Left renal pelvis (tissue), 4 donors: ENCODE measurements around the gene SLC25A39. TPM values are rescaled to one million over a fixed set of nuclear protein-coding genes. Genes with fewer than 3 reads are reported as not detected.
"Not testable (repeated sequence)": the region's sequence is repeated elsewhere in the genome, so short reads cannot be mapped to it uniquely, and the experiment has no call there.

ENCODE experiments used
- DNase-seq, 4 donors: peaks; one replicate each; pipeline ENCODE4 v3.0.0-alpha.2; 2013; ENCODE audit warnings: low read depth in 4 of 4, low spot score in 3 of 4
- polyA plus RNA-seq, 4 donors: library from polyadenylated mRNA; unstranded; fragments of 120-200 nt; gene quantifications; one replicate each; pipeline ENCODE4 v1.2.1, GENCODE V29; 2013; ENCODE audit not compliant: insufficient read length in 4 of 4

SLC25A39 gene
- polyA plus RNA-seq, 4 donors = 80.2 to 123 (median 106) TPM

DNA sequence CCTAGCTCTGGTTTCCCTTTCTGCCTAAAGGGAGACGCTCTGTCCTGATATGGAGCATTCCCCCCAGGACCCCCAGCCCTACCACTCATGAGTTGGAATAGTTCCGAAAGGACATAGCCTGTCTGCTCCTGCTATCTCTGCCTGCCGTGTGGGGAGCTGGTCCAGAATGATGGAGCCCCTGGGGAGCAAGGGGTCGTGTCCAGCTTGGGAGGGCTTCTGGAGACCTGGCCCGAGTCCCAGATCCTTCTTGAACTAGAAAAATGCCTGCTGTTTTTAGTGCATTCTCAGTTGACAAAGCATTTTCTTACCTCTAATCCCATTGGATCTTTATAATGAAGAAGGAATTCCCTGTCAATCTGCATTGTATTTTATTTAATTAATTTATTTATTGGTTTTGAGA lies 11.3 kb upstream of the SLC25A39 start:
- no peak for DNase-seq

DNA sequence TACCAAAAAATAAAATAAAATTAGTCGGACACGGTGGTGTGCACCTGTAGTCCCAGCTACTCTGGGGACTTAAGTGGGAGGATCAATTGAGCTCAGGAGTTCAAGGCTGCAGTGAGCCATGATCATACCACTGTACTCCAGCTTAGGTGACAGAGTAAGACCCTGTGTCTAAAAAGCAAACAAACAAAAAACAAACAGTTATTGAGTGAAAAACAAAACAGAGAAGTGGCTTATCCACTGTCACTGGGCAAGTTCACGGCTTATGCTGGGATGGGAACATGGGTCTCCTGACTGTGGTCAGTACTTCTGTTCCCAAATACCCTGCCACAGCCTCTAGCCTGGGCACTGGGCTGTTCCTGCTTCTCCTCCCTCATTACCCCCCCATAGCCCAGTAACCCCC lies 10.9 kb upstream of the SLC25A39 start:
- DNase-seq = no peak

DNA sequence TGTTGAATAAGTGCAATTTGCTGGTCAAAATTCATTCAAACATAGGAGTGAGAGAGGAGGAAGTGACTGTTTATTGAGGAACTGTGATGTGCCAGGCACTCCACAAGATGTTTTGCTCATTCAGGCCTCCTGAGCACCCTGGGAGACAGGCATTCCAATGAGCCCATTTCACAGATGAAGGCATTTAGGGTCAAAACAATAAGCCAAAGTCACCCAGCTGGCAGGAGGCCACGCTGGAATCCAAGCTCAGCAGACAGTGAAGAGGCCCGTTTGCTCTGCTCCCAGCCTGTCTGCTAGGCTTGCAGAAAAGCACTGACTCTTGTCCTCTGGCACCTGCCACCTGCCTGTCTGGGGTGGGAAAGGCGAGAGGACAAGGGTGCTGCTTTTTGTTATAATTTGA lies 10.1 kb upstream of the SLC25A39 start:
- no peak for DNase-seq

DNA sequence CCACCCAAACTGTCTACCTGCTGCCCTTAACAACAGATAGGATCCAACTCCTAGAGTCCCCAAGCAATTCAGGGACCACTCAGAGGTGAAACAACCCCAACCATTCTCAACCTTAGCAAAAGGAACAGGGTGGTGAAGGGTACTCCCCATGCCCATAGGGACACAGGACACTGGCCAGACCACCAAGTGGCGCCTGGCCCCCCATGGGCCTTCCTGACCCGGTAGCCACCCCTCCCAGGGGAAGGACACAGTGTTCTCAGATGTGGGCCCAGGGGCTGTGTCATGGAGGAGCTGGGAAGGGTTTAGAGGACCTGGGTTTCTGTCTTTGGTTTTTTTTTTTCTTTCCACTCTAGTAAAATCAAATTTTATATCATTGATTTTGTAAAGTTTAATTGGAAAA lies 9.7 kb upstream of the SLC25A39 start:
- no peak for DNase-seq

DNA sequence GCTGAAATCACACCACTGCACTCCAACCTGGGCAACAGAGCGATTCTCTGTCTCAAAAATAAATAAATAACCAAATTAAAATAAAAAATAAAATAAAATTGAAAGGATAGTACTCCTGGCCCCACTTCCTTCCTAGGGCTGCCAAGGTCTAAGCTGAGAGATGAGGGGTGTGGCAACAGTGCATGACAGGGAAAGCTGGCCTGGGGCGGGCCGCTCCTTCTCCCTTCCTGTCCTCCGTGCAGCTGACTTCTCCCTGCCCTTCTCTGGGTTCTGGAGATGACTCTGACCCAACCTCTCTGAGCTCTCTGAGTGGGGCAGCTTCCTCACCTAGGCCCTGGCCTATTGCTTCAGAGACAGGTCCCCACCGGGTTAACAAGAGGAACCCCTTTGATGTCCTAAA lies 8.7 kb upstream of the SLC25A39 start:
- no peak for DNase-seq

DNA sequence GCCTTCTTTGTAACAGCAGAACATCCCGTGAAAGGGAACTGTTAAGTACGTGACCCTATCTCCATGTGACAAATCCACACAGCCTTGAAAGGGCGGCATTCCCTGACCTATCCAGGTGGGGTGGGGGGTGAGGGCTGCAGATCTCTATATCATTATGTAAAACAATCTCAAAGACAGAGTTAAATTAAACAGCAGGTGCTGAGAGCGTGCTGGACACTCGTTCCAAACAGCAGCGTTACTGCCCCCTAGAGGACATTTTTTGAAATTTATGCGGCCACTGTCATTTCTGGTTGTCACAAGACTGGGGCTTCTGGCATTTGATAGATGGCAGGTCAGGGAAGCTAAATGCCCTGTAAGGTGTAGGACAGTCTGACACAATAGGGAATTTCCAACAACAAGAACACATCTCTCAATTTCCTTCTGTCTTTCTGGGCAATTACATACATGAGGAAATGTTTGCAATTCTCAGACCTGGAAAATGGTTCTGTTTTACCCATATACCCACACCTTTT lies 6.7 kb upstream of the SLC25A39 start:
- peak in 1 of 4 donors; percentile 65 for DNase-seq

DNA sequence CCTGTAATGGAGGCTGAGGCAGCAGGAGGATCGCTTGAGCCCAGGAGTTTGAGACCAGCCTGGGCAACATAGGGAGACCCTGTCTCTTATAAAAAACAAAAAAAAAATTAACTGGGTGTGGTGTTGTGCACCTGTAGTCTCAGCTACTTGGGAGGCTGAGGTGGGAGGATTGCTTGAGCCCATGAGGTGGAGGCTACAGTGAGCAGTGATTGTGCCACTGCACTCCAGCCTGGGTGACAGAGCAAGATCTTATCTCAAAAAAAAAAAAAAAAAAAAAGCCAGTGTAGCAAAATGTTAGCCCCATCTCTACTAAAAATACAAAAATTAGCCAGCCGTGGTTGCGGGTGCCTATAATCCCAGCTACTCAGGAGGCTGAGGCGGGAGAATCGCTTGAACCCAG lies 5.6 kb upstream of the SLC25A39 start:
- not testable (repeated sequence) for DNase-seq

DNA sequence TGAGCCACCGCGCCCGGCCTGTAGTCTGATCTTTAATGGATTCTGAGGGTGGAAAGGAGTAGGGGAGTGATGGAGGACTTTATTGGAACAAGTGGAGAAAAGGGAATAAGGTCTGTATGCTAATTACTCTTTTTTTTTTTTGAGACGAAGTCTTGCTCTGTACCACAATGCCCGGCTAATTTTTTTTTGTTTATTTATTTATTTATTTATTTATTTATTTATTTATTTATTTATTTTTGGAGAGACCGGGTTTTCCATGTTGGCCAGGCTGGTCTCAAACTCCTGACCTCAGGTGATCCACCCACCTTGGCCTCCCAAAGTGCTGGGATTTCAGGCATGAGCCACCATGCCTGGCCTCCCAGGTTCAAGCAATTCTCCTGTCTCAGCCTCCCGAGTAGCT lies 4.9 kb upstream of the SLC25A39 start:
- not testable (repeated sequence) for DNase-seq

DNA sequence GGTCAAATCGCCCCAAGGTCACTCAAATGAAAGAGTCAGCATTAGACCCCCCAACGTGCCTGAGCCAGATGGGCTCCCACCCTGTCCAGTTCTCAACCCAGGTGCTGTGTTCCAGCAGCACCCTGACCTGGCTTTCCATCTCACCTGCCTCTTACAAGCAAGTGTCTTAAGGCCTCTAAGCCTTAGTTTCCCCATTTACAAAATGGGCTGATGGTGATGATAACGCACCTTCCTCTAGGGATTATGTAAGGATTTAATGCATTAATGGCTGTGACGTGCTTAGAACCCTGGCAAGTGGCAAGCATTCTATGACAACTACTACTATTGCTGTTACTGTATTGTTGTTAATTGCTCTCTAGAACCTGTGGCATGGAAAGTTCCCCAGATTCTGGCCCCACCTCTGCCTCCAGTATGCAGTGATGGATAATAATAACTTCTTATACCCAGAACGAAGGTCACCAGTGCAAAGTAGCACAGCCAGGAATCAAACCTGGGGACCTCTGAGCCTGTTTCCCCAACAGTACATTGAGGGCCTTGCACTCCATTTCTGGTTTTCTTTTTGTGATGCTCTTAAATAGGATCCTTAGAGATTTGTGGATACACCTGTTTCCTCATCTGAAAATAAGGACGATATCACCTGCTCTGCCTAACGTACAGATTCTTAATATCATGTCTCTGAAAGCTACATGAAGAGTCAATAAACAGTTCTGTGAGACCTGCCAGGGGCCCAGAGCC lies 3.3 kb upstream of the SLC25A39 start:
- DNase-seq = no peak

DNA sequence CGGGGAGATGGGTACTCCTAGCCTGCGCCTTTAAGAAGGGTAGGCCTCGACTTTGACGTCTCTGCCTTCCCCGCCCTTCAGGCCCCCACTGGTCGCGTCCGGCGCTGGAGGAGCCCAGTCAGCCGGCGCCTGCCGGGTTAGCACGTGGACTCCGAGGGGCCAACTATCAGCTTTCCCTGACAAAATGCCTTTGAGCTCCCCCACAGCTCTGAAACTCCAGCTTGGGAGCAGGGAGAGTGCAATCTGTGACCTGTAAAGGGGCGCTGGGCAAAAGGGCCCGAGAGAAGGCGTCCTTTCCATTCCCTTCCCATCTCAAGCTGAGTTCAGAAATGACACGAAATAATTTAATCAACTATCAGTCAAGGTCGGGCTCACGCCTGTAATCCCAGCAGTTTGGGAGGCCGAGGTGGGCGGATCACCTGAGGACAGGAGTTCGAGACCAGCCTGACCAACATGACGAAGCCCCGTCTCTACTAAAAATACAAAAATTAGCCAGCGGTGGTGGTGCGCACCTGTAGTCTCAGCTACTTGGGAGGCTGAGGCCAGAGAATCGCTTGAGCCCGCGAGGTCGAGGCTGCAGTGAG lies 2.3 kb upstream of the SLC25A39 start:
- DNase-seq = peak; percentile 81 to 96 (median 92)

DNA sequence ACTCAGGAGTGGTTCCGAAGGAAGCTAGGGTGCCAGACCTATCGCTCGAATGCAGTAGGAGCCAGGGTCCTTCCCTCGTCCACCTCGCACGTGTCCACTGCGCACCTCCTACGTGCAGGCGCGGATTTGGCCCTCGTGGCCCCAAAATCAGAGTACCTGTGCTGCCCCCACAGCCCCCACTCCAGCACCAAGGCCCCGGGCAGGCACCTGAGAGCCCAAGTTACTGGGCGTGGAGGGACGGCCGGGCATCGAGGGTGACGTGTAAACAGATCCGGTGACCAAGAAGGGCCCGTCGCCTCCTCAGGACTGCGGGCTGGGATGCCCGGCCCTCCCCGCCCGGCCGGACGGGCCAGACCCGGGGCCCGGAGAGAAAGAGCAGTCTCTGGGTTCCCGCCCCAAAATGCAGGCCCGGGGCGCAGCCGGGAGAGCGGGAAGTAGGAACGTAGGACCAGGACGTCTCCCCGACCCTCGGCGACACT lies 492 bp downstream of the SLC25A39 start:
- DNase-seq = no peak

DNA sequence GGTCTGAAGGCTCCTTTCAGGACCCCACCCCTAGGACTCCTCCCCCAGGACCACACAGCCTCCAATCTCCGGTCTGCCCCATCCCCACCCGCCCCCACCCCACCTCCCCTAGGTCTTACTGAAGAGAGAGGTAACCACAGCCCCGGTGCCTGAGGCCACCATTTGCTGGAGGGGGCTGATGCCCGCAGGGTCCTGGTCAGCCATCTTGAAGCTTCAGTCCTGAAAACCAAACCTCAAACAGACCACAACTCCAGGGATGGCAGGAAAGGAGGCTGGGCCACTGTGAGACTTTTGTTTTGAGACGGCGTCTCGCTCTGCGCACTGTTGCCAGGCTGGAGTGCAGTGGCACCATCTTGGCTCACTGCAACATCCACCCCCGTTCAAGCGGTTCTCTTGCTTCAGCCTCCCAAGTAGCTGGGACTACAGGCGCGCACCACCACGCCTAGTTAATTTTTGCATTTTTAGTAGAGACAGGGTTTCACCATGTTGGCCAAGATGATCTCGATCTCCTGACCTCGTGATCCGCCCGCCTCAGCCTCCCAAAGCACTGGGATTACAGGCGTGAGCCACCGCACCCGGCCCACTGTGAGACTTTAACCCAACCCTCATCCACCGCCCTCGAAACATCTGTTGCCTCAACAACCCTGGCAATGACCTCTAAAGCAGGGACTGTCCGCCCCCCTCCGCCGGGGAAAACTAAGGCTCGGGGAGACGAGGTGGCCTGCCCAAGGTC lies 1.1 kb downstream of the SLC25A39 start:
- no peak for DNase-seq

DNA sequence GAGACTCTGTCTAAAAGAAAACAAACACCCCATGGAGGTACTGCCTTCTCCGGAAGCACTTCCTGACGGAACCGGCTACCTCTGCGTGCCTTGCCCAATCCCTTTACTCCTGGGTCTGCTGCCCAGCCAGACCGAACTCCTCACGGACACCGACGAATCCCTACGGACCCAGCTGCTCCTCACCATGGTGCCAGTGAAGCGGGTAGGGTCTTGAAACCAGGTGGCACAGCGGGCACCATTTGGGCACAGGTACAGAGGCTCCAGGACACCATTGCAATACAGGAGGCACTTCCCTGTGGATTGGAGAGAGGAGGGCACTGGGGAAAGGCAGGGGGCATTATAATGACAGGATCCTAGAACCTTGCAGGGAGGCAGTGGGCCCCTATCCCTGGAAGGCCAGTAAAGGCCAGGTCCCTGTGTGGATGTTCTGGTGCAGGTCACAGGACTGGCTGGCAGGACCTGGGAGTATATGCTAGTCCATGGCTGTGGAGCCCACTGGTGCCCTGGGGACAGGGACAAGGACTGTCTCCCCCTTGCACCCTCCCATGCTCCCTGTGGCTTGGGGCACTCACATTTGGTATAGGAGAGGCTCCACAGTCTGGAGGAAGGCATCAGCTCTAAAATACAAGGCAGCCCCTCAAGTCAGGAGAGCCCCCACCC lies 2.3 kb downstream of the SLC25A39 start:
- no peak for DNase-seq

DNA sequence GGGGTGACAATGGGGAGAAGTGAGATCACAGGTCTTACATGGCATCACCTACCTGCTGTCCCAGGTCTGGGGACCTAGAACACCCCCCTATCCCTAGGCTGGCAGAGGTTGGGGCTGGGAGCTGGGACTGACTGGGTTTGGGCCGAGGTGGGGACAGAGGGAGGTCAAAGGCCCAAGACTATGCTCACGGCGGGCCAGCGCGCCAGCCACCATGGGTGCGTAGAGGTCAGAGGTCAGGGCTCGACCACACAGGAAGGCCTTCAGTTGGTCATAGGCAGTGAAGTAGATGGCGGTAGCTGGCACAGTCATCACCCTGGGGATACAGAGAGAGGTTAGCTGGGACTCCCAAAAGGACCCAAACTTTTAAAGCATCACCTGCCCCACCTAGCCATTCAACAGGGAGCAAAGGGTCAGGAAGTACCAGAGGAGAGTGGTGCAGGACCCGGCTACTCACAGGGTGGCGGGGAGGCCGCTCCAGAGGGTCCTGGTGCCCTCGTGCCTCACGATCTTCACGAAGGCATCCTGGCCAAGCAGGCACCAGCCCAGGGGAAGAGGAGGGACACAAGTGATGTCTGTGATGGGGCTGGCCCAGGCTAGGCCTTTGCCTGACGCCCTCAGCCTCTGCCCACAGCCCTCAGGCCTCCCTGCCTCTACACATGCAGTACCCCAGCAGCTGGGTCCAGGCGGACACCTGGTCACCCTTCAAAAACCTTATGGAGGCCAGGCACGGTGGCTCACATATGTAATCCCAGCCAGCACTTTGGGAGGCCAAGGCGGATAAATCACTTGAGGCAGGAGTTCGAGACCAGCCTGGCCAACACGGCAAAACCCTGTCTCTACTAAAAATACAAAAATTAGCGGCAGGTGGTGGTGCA lies 3.1 kb downstream of the SLC25A39 start:
- DNase-seq = no peak

DNA sequence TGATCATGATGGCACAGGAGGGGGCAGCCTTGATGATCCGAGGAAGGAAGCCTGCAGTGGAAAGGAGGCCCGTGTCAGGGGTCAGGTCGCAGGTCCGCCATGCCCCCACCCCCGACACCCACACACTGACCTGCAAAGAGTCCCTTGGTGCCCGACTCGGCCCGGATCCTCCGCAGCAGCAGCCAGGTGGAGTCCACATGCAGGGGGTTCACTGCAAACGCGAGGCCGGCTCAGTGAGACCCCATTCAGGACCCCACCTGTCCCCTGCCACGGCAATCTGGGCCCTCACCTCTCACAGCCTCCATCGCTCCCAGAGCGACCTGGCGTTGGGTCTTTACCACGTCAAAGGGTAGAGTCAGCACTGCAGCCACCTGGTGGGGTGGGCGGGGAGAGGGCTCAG lies 4.6 kb downstream of the SLC25A39 start:
- DNase-seq = no peak

DNA sequence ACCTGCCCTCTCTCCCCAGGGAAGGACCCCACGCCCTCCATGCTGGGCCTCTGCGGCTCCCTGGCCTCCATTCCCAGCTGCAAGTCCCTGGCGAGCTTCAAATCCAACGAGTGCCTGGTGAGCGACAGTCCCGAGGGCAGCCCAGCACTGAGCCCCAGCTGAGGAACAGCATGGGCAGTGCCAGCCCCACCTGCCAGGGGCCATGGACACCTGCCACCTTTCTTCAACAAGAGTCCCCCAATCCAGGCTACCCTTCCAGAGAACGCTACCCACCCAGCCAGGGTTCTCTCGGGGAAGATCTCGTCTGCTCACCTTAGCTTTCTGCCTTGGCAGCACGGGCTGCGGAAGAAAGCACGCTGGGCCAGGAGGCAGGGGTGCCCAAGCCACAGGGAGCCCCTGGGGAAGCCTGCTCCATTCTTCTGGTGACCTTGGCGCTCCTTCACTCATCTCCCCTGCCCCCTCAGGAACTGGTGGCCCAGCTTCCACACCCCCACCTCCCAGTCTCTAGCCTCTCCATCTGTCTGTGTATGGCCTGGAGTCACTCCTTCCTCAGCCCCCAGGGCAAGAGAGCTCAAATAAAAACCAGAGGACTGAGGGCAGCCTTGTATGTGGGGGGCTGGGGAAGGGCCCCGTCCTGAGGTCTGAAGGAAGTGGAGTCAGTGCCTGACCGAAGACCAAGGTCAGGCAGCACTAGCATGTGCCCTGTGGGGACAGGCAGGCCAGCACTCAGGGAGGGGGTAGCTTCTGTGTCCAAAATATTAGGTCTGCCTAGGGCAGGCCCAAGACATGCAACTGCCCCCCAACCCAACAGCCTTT lies 6.3 kb downstream of the SLC25A39 start:
- no peak for DNase-seq

DNA sequence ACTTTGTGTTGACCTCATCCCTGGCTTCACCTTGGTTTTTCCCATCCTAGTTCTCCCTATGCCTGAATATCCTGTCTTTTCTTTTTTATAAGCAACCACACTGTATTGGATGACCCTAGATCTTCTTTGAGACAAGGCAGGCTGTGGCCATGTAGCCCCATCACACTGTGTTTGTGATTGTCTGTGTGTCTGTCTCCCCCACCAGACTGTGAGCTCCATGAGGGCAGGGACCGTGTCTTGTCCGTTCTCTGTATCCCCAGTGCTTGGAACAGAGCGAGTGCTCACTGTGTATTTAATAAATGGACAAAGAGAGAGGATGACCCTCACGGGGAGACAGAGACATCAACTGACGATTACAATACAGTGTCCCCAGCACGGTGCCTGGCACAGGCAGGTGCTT lies 7.1 kb downstream of the SLC25A39 start:
- no peak for DNase-seq

DNA sequence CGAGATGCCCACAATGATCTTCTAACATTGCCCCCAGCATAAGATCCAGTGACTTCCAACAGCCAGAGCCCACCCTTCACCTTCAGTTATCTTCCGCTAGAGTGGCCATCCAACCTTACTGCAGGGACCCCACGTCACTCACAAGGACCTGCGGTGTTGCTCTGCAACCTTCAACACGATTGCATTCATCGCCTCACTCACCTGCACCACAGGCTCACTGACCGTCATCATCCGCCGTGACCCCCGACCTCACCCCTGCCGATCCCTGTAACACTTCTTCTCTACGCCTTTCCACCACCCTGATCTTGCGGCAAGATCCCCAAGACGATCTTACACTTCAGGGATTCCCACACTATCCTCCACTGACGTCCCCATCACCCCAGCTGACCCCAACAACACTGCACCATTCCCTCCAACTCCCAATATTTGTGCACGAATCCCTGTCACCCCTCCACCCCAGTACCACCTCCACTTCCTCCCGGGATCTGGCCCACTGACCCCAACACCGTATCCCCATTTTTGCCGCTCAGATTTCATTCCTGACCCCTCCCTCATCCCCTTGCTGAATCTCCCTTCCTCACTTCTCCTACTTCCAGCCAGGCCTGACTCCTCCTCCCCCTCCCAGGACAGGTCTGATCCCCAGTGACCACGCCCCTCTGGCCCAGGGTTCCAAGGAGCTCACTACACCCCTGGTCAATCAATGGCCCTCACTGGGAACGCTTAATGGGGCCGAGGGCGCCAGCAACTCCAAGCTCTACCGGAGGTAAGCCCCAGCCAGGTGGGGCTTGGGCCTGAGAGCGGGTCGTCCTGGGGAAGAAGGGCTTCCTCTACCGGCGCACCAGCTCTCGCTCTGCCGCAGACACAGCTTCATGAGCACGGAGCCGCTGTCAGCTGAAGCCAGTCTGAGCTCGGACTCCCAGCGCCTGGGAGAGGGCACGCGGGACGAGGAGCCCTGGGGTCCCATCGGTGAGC lies 8.6 kb downstream of the SLC25A39 start:
- DNase-seq = no peak
